Activated naive CD4-positive, alpha-beta T cell treated with anti-CD3 and anti-CD28 coated beads, Interleukin-2, amount 50 U/mL, for 24 hours (primary cell): Measurements from ENCODE around the gene IQSEC1.

Source experiments
- H3K27ac Mint-ChIP-seq: one replicate; pipeline ENCODE4 v1.8.0; 2021; ENCODE audit warnings: mild to moderate bottlenecking, mixed read lengths
- H3K27me3 Mint-ChIP-seq: one replicate; pipeline ENCODE4 v1.8.0; 2021; ENCODE audit warnings: mixed read lengths
- H3K36me3 Mint-ChIP-seq: one replicate; pipeline ENCODE4 v1.8.0; 2021; ENCODE audit warnings: mixed read lengths
- H3K4me1 Mint-ChIP-seq: one replicate; pipeline ENCODE4 v1.8.0; 2021; ENCODE audit warnings: mixed read lengths
- H3K4me3 Mint-ChIP-seq: one replicate; pipeline ENCODE4 v1.8.0; 2021; ENCODE audit warnings: mild to moderate bottlenecking, mixed read lengths
- H3K9me3 Mint-ChIP-seq: one replicate; pipeline ENCODE4 v1.8.0; 2021; ENCODE audit warnings: mixed read lengths

IQSEC1 gene

GRCh38 chr3:13073326-13074005 is at the start of gene IQSEC1:
TSS of gene IQSEC1 (minus strand) at chr3:13073429. CDS start at chr3:13073014, 415 bp downstream.
- Mint-ChIP-seq H3K4me3 (peak within 1 kb of the TSS; percentile 77), H3K27ac (peak within 1 kb of the TSS; percentile 61), H3K36me3 (no peaks in the 10 kb centered on the region), H3K4me1 (peaks cover 36% of the 10 kb centered on the region), H3K9me3 (no peaks in the 10 kb centered on the region), H3K27me3 (peaks cover 6% of the 10 kb centered on the region)

GRCh38 chr3:13122081-13123012 is 49.1 kb upstream of the IQSEC1 start:
- H3K4me3 Mint-ChIP-seq, result no peak overlapping the region
- H3K27me3 Mint-ChIP-seq, result no peaks in the 10 kb centered on the region
- H3K4me1 Mint-ChIP-seq, result no peaks in the 10 kb centered on the region
- H3K36me3 Mint-ChIP-seq, result no peaks in the 10 kb centered on the region
- H3K27ac Mint-ChIP-seq, result no peak overlapping the region
- no peaks in the 10 kb centered on the region for H3K9me3 Mint-ChIP-seq

- Mint-ChIP-seq H3K4me3 (no peak overlapping the region), H3K27ac (no peak overlapping the region), H3K36me3 (no peaks in the 10 kb centered on the region), H3K4me1 (no peaks in the 10 kb centered on the region), H3K9me3 (no peaks in the 10 kb centered on the region), H3K27me3 (no peaks in the 10 kb centered on the region)
Measured at GRCh38 chr3:13121553-13122001, 48.3 kb upstream of the IQSEC1 start.

GRCh38 chr3:13120928-13121552 is 47.8 kb upstream of the IQSEC1 start:
- no peaks in the 10 kb centered on the region for H3K27me3 Mint-ChIP-seq
- H3K27ac Mint-ChIP-seq, result no peak overlapping the region
- no peaks in the 10 kb centered on the region for H3K36me3 Mint-ChIP-seq
- no peaks in the 10 kb centered on the region for H3K9me3 Mint-ChIP-seq
- no peaks in the 10 kb centered on the region for H3K4me1 Mint-ChIP-seq
- no peak overlapping the region for H3K4me3 Mint-ChIP-seq

- H3K27ac Mint-ChIP-seq, result no peak overlapping the region
Measured at GRCh38 chr3:13120289-13120927, 47.2 kb upstream of the IQSEC1 start.

GRCh38 chr3:13119471-13120220 is 46.4 kb upstream of the IQSEC1 start:
- no peaks in the 10 kb centered on the region for H3K27me3 Mint-ChIP-seq
- no peaks in the 10 kb centered on the region for H3K4me1 Mint-ChIP-seq
- no peaks in the 10 kb centered on the region for H3K9me3 Mint-ChIP-seq
- no peak overlapping the region for H3K4me3 Mint-ChIP-seq
- H3K27ac Mint-ChIP-seq, result no peak overlapping the region
- H3K36me3 Mint-ChIP-seq, result no peaks in the 10 kb centered on the region

More at GRCh38 chr3:13120289-13120927, 47.2 kb upstream of the IQSEC1 start:
- Mint-ChIP-seq H3K4me3 (no peak overlapping the region), H3K27me3 (no peaks in the 10 kb centered on the region), H3K9me3 (no peaks in the 10 kb centered on the region), H3K4me1 (no peaks in the 10 kb centered on the region), H3K36me3 (no peaks in the 10 kb centered on the region)

- Mint-ChIP-seq H3K27me3 (no peaks in the 10 kb centered on the region), H3K4me3 (no peak overlapping the region), H3K27ac (no peak overlapping the region), H3K4me1 (peaks cover 4% of the 10 kb centered on the region), H3K9me3 (no peaks in the 10 kb centered on the region), H3K36me3 (no peaks in the 10 kb centered on the region)
Measured at GRCh38 chr3:13116426-13116825, 43.2 kb upstream of the IQSEC1 start.

- Mint-ChIP-seq H3K36me3 (no peaks in the 10 kb centered on the region), H3K4me1 (peaks cover 9% of the 10 kb centered on the region), H3K27ac (no peak overlapping the region), H3K4me3 (no peak overlapping the region), H3K9me3 (no peaks in the 10 kb centered on the region), H3K27me3 (no peaks in the 10 kb centered on the region)
Measured at GRCh38 chr3:13115991-13116390, 42.8 kb upstream of the IQSEC1 start.

- Mint-ChIP-seq H3K27ac (no peak overlapping the region), H3K36me3 (no peaks in the 10 kb centered on the region), H3K4me3 (no peak overlapping the region), H3K27me3 (no peaks in the 10 kb centered on the region), H3K4me1 (peaks cover 13% of the 10 kb centered on the region), H3K9me3 (no peaks in the 10 kb centered on the region)
Measured at GRCh38 chr3:13115576-13115910, 42.3 kb upstream of the IQSEC1 start.

GRCh38 chr3:13114811-13115575 is 41.8 kb upstream of the IQSEC1 start:
- Mint-ChIP-seq H3K27me3 (no peaks in the 10 kb centered on the region), H3K27ac (no peak overlapping the region)

GRCh38 chr3:13113346-13114330 is 40.4 kb upstream of the IQSEC1 start:
- H3K36me3 Mint-ChIP-seq, result no peaks in the 10 kb centered on the region
- no peaks in the 10 kb centered on the region for H3K9me3 Mint-ChIP-seq
- H3K4me3 Mint-ChIP-seq, result no peak overlapping the region
- peak overlapping the region; percentile 47 for H3K27ac Mint-ChIP-seq
- peaks cover 18% of the 10 kb centered on the region for H3K4me1 Mint-ChIP-seq
- no peaks in the 10 kb centered on the region for H3K27me3 Mint-ChIP-seq

More at GRCh38 chr3:13114811-13115575, 41.8 kb upstream of the IQSEC1 start:
- Mint-ChIP-seq H3K9me3 (no peaks in the 10 kb centered on the region), H3K4me3 (no peak overlapping the region), H3K36me3 (no peaks in the 10 kb centered on the region), H3K4me1 (peaks cover 18% of the 10 kb centered on the region)

GRCh38 chr3:13112521-13113345 is 39.5 kb upstream of the IQSEC1 start:
- no peaks in the 10 kb centered on the region for H3K36me3 Mint-ChIP-seq
- H3K27ac Mint-ChIP-seq, result no peak overlapping the region
- H3K27me3 Mint-ChIP-seq, result no peaks in the 10 kb centered on the region
- H3K4me3 Mint-ChIP-seq, result no peak overlapping the region
- peaks cover 18% of the 10 kb centered on the region for H3K4me1 Mint-ChIP-seq
- H3K9me3 Mint-ChIP-seq, result no peaks in the 10 kb centered on the region
